CD14-positive monocyte (primary cell): ENCODE data around the gene PCBP3. TPM values are rescaled to one million over a fixed set of nuclear protein-coding genes. Genes with fewer than 3 reads are reported as not detected.

Experiments used
- DNase-seq, 3 donors: peaks; one replicate each; pipeline ENCODE4 v3.0.0-alpha.2; 2011 to 2022
- H2AFZ ChIP-seq: 2 replicates; pipeline ENCODE4 v1.6.0; 2012; ENCODE audit warnings: mild to moderate bottlenecking, low read depth, low read length, inconsistent platforms; ENCODE audit not compliant: insufficient read depth, poor library complexity, severe bottlenecking
- H3K27ac ChIP-seq, 2 donors: 1 replicate in 1 of 2; 2 replicates in 1 of 2; pipeline ENCODE4 v1.5.1; 2012 to 2013; ENCODE audit warnings: low read length in 2 of 2, control low read depth in 1 of 2, inconsistent platforms in 1 of 2, low read depth in 1 of 2, mild to moderate bottlenecking in 1 of 2
- H3K27me3 ChIP-seq, 2 donors: one replicate each; pipeline versions ENCODE4 v1.6.0 to v1.6.1; 2011 to 2013; ENCODE audit warnings: low read length in 2 of 2; ENCODE audit not compliant: control insufficient read depth in 2 of 2, insufficient read depth in 2 of 2
- H3K36me3 ChIP-seq, 2 donors: replicated peaks in 1 of 2; 1 replicate in 1 of 2; 2 replicates in 1 of 2; pipeline versions ENCODE4 v1.5.1 to v1.6.1; 2012 to 2013; ENCODE audit warnings: low read length in 2 of 2, control low read depth in 1 of 2, inconsistent platforms in 1 of 2, mild to moderate bottlenecking in 1 of 2; ENCODE audit not compliant: insufficient read depth in 2 of 2, control insufficient read depth in 1 of 2
- H3K4me1 ChIP-seq, 2 donors: 1 replicate in 1 of 2; 2 replicates in 1 of 2; pipeline versions ENCODE4 v1.5.1 to v1.6.1; 2012 to 2013; ENCODE audit warnings: low read length in 2 of 2, control low read depth in 1 of 2, inconsistent platforms in 1 of 2, mild to moderate bottlenecking in 1 of 2, moderate library complexity in 1 of 2; ENCODE audit not compliant: insufficient read depth in 2 of 2, control insufficient read depth in 1 of 2
- H3K4me2 ChIP-seq: replicated peaks from 2 replicates; pipeline ENCODE3; 2012; ENCODE audit warnings: low read length, moderate library complexity, mild to moderate bottlenecking; ENCODE audit not compliant: poor library complexity, severe bottlenecking; ENCODE audit errors: extremely low read depth
- H3K4me3 ChIP-seq, 3 experiments: fragments of 200-600 bp in 1 of 3; sonication (generic) in 1 of 3; replicated peaks in 1 of 3; 1 replicate in 2 of 3; 2 replicates in 1 of 3; pipeline ENCODE4 v1.5.1; 2011 to 2013; ENCODE audit warnings: low read length in 3 of 3, mild to moderate bottlenecking in 3 of 3, control low read depth in 2 of 3, low read depth in 2 of 3, inconsistent platforms in 1 of 3, moderate library complexity in 1 of 3
- H3K79me2 ChIP-seq: 2 replicates; pipeline ENCODE4 v1.6.0; 2012; ENCODE audit warnings: mild to moderate bottlenecking, control low read depth, inconsistent platforms, low read length, moderate library complexity; ENCODE audit not compliant: insufficient read depth
- H3K9ac ChIP-seq: 2 replicates; pipeline ENCODE4 v1.6.0; 2017; ENCODE audit warnings: low read length, mild to moderate bottlenecking; ENCODE audit not compliant: insufficient read depth, poor library complexity, severe bottlenecking
- H3K9me3 ChIP-seq, 2 donors: replicated peaks in 1 of 2; 1 replicate in 1 of 2; 2 replicates in 1 of 2; pipeline versions ENCODE4 v1.5.1 to v1.6.1; 2012 to 2013; ENCODE audit warnings: low read length in 2 of 2, control low read depth in 1 of 2; ENCODE audit not compliant: control insufficient read depth in 1 of 2, insufficient read depth in 1 of 2
- H4K20me1 ChIP-seq: 2 replicates; pipeline ENCODE4 v1.6.0; 2012; ENCODE audit warnings: mild to moderate bottlenecking, low read length, control low read depth, moderate library complexity; ENCODE audit not compliant: insufficient read depth
- H3K27ac Mint-ChIP-seq, 7 donors: one replicate each; pipeline ENCODE4 v1.8.0; 2020; ENCODE audit warnings: mild to moderate bottlenecking in 7 of 7, mixed read lengths in 7 of 7, moderate library complexity in 6 of 7, inconsistent platforms in 2 of 7
- H3K27me3 Mint-ChIP-seq, 3 donors: one replicate each; pipeline ENCODE4 v1.8.0; 2021 to 2022; ENCODE audit warnings: low read depth in 3 of 3, mild to moderate bottlenecking in 3 of 3, mixed read lengths in 3 of 3, moderate library complexity in 3 of 3, inconsistent platforms in 1 of 3
- H3K36me3 Mint-ChIP-seq, 2 donors: one replicate each; pipeline ENCODE4 v1.8.0; 2020; ENCODE audit warnings: mixed read lengths in 2 of 2, inconsistent platforms in 1 of 2, mild to moderate bottlenecking in 1 of 2
- H3K4me1 Mint-ChIP-seq: one replicate; pipeline ENCODE4 v1.8.0; 2020; ENCODE audit warnings: mild to moderate bottlenecking, mixed read lengths
- H3K4me3 Mint-ChIP-seq, 2 donors: one replicate each; pipeline ENCODE4 v1.8.0; 2020; ENCODE audit warnings: mild to moderate bottlenecking in 2 of 2, mixed read lengths in 2 of 2, moderate library complexity in 1 of 2
- H3K9me3 Mint-ChIP-seq, 7 donors: one replicate each; pipeline ENCODE4 v1.8.0; 2020 to 2022; ENCODE audit warnings: mixed read lengths in 7 of 7, mild to moderate bottlenecking in 6 of 7, moderate library complexity in 6 of 7, inconsistent platforms in 2 of 7
- WGBS: methylation state at CpG from one replicate; pipeline ENCODE4 v1.1.5; 2013; ENCODE audit warnings: missing lambda C conversion rate; ENCODE audit not compliant: insufficient coverage; 5-methylcytosine and 5-hydroxymethylcytosine counted together
- intact Hi-C, 2 donors: fragments of 100-400 bp; cut with micrococcal nuclease; formaldehyde crosslinking; loops; one replicate each; pipeline versions ENCODE4 v1.15.0 to v1.15.1; 2023
- polyA plus RNA-seq, 3 donors: library from polyadenylated mRNA; depleted of rRNA in 1 of 3; unstranded in 2 of 3; stranded (reverse) in 1 of 3; fragments of 300-500 nt in 2 of 3; fragments of >200 nt in 1 of 3; fragmentation: Illumina TruSeq in 2 of 3; gene quantifications; 1 replicate in 2 of 3; 2 replicates in 1 of 3; pipeline ENCODE4 v1.2.3, GENCODE V29; 2012 to 2021
- TF ChIP-seq, protein P1 (sequence below): fragments of 200-600 bp; IDR thresholded peaks from one replicate; pipeline ENCODE4 v1.8.0; 2022; ENCODE audit warnings: antibody characterized with exemption, mild to moderate bottlenecking

Gene PCBP3
- polyA plus RNA-seq, 3 donors: 0.34 to 0.49 TPM; not detected in 1

DNA sequence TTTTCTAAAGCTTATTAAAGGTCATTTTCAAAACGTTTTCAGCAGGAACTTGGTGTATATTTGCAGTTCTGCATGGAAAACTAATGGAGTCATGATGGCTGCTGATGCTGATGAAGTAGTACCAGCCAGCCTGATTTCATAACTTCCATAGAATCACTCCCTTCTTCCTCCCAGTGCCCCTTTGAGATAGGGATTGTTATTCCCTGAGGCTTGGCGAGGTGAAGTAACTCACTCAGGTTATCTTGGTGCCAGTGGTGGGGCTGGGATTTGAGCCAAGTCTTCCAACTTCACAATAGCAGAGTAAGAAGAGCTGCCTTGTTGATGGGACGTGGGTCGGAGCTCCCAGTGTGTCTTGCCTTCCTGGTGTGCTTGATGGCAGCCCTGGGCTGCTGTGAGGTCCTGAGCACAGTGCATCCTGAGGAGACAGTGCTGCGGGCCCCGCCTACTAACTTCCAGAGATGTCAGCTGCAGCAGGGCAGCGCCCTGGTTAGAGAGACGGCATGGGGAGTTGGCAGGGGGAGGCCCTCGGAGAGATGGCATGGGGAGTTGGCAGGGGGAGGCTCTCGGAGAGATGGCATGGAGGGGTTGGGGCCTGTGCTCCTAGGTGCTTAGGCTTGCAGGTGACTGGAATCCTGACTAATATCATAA, 92.6 kb downstream of the PCBP3 start:
- Mint-ChIP-seq H3K27me3 (peaks cover 0 to 3% (median 0%) of the 10 kb centered on the region in 3 donors), H3K9me3 (peaks cover 0 to 7% (median 0%) of the 10 kb centered on the region in 7 donors), H3K27ac (peak overlapping the region in 1 of 7 donors; percentile 60), H3K4me1 (no peaks in the 10 kb centered on the region), H3K36me3 (no peaks in the 10 kb centered on the region), H3K4me3 (no peak overlapping the region)
- Histone ChIP-seq H3K4me2 (no peak overlapping the region), H3K4me3 (no peak overlapping the region), H3K4me1 (no peaks in the 10 kb centered on the region), H3K79me2 (no peaks in the 10 kb centered on the region), H3K9me3 (no peaks in the 10 kb centered on the region), H4K20me1 (no peaks in the 10 kb centered on the region), H3K27ac (no peak overlapping the region), H3K36me3 (no peaks in the 10 kb centered on the region), H3K9ac (no peak overlapping the region), H3K27me3 (no peaks in the 10 kb centered on the region), H2AFZ (no peak overlapping the region)
- WGBS: 98% methylated on average over 7 of the region's 10 CpGs
- TF ChIP-seq, protein P1, sequence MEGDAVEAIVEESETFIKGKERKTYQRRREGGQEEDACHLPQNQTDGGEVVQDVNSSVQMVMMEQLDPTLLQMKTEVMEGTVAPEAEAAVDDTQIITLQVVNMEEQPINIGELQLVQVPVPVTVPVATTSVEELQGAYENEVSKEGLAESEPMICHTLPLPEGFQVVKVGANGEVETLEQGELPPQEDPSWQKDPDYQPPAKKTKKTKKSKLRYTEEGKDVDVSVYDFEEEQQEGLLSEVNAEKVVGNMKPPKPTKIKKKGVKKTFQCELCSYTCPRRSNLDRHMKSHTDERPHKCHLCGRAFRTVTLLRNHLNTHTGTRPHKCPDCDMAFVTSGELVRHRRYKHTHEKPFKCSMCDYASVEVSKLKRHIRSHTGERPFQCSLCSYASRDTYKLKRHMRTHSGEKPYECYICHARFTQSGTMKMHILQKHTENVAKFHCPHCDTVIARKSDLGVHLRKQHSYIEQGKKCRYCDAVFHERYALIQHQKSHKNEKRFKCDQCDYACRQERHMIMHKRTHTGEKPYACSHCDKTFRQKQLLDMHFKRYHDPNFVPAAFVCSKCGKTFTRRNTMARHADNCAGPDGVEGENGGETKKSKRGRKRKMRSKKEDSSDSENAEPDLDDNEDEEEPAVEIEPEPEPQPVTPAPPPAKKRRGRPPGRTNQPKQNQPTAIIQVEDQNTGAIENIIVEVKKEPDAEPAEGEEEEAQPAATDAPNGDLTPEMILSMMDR: no peak
- intact Hi-C loops: no loop called here
- no peak for DNase-seq

DNA sequence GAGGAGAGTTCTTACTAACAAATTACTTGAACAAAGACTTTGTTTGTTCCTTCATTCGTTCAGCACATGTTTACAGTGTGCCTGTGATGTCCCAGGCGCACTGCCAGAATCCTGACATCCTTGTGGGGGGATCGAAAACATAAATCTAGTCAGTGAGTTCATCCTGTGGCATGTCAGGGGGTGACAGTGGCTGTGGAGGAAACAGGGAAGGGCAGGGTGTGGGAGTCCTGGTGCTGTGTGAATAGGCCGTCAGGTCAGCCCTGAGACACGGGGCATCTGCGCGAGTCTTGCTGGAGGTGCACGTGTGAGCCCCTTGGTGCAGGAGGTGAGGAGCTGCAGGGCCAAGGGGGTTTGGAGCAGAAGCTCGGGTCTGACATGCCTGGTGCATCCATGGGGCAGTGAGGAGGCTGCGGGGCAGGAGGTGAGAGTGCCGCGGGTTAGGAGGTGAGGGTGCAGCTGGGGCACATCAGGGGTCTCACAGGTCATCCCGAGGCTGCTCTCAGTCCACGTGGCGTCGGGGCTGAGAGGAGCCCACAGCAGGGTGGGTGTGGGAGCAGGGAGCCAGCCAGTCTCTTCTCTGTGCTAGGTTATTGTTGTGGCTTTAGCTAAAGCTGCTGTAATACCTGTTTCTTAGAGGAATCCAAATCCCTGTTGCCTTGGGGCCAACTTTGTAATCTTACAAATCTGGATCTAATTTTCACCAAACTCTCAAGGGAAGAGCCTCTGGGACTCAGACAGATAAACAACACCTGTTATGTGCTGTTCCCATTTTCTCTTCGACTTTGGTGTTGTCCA, 93.4 kb downstream of the PCBP3 start:
- peaks cover 0 to 5% (median 0%) of the 10 kb centered on the region in 3 donors for H3K27me3 Mint-ChIP-seq
- WGBS: 96% methylated on average over 13 of the region's 17 CpGs
- Histone ChIP-seq H3K4me3 (no peak overlapping the region), H3K27me3 (no peaks in the 10 kb centered on the region), H3K36me3 (no peaks in the 10 kb centered on the region), H3K27ac (no peak overlapping the region), H2AFZ (no peak overlapping the region), H3K9me3 (no peaks in the 10 kb centered on the region), H3K4me1 (no peaks in the 10 kb centered on the region), H3K4me2 (no peak overlapping the region), H4K20me1 (no peaks in the 10 kb centered on the region), H3K9ac (no peak overlapping the region), H3K79me2 (no peaks in the 10 kb centered on the region)
- H3K9me3 Mint-ChIP-seq: peaks cover 0 to 7% (median 0%) of the 10 kb centered on the region in 7 donors
- TF ChIP-seq, protein P1: no peak
- no peaks in the 10 kb centered on the region for H3K36me3 Mint-ChIP-seq
- H3K27ac Mint-ChIP-seq: peak overlapping the region in 1 of 7 donors; percentile 60
- H3K4me1 Mint-ChIP-seq: no peaks in the 10 kb centered on the region
- DNase-seq: no peak
- intact Hi-C loops: no loop called here
- H3K4me3 Mint-ChIP-seq: no peak overlapping the region
